ENCODE measurements around the gene KCNV2. TPM values are rescaled to one million over a fixed set of nuclear protein-coding genes. Genes with fewer than 3 reads are reported as not detected.

Gene KCNV2
- total RNA-seq, 3 donors from 2014 or later (not counting 1 experiment from before 2014, with no cell fraction given): not detected

- 98% methylated on average over 6 of the region's 6 CpGs for WGBS (ENCODE audit: insufficient coverage)
- no peak overlapping the region for H3K4me3 Mint-ChIP-seq
- no peak overlapping the region for H3K27ac ChIP-seq (ENCODE audit: low read length)
- H3K36me3 Mint-ChIP-seq: no peaks in the 10 kb centered on the region
- H3K27me3 ChIP-seq (ENCODE audit: control insufficient read depth, insufficient read depth, low read length): no peaks in the 10 kb centered on the region
- H3K27me3 Mint-ChIP-seq (ENCODE audit: low read depth in 2 of 2): no peaks in the 10 kb centered on the region
- H3K9me3 Mint-ChIP-seq: no peaks in the 10 kb centered on the region
- no peaks in the 10 kb centered on the region for H3K4me1 ChIP-seq (ENCODE audit: control insufficient read depth, insufficient read depth, low read length)
- no peaks in the 10 kb centered on the region for H3K4me1 Mint-ChIP-seq
- no peak overlapping the region for H3K4me3 ChIP-seq (ENCODE audit: low read length)
- no peak for DNase-seq
- TF ChIP-seq CTCF (IDR thresholded peaks at IDR 0.05): no peak
- H3K9me3 ChIP-seq (ENCODE audit: control insufficient read depth, insufficient read depth, low read length): no peaks in the 10 kb centered on the region
- no peak overlapping the region for H3K27ac Mint-ChIP-seq
- intact Hi-C loops (cut with micrococcal nuclease): no loop called here
- no peaks in the 10 kb centered on the region for H3K36me3 ChIP-seq (ENCODE audit: control insufficient read depth, insufficient read depth, low read length)
- ATAC-seq: no peak
Observed at GRCh38 chr9:2711716-2712115, 5.6 kb upstream of the KCNV2 start.

GRCh38 chr9:2718001-2718697, 839 bp downstream of the KCNV2 start:
- H3K9me3 ChIP-seq (ENCODE audit: control insufficient read depth, insufficient read depth, low read length): peaks cover 3% of the 10 kb centered on the region
- H3K27ac Mint-ChIP-seq: no peak overlapping the region
- no peaks in the 10 kb centered on the region for H3K4me1 Mint-ChIP-seq
- TF ChIP-seq CTCF (IDR thresholded peaks at IDR 0.05): no peak
- no peak overlapping the region for H3K4me3 ChIP-seq (ENCODE audit: low read length)
- intact Hi-C loops (cut with micrococcal nuclease): no loop called here
- H3K4me3 Mint-ChIP-seq: no peak overlapping the region
- H3K36me3 ChIP-seq (ENCODE audit: control insufficient read depth, insufficient read depth, low read length): no peaks in the 10 kb centered on the region
- ATAC-seq (no peak), DNase-seq (no peak)
- H3K4me1 ChIP-seq (ENCODE audit: control insufficient read depth, insufficient read depth, low read length): no peaks in the 10 kb centered on the region
- no peaks in the 10 kb centered on the region for H3K27me3 ChIP-seq (ENCODE audit: control insufficient read depth, insufficient read depth, low read length)
- no peaks in the 10 kb centered on the region for H3K27me3 Mint-ChIP-seq (ENCODE audit: low read depth in 2 of 2)
- WGBS (ENCODE audit: insufficient coverage): 97% methylated on average over 69 of the region's 69 CpGs
- no peaks in the 10 kb centered on the region for H3K9me3 Mint-ChIP-seq
- no peak overlapping the region for H3K27ac ChIP-seq (ENCODE audit: low read length)
- no peaks in the 10 kb centered on the region for H3K36me3 Mint-ChIP-seq

- no peaks in the 10 kb centered on the region for H3K27me3 Mint-ChIP-seq (ENCODE audit: low read depth in 2 of 2)
- H3K36me3 Mint-ChIP-seq: no peaks in the 10 kb centered on the region
- H3K27ac Mint-ChIP-seq: no peak overlapping the region
- H3K9me3 Mint-ChIP-seq: no peaks in the 10 kb centered on the region
- Histone ChIP-seq H3K27ac (ENCODE audit: low read length) (no peak overlapping the region), H3K27me3 (ENCODE audit: control insufficient read depth, insufficient read depth, low read length) (no peaks in the 10 kb centered on the region), H3K9me3 (ENCODE audit: control insufficient read depth, insufficient read depth, low read length) (peaks cover 3% of the 10 kb centered on the region), H3K4me3 (ENCODE audit: low read length) (no peak overlapping the region), H3K4me1 (ENCODE audit: control insufficient read depth, insufficient read depth, low read length) (no peaks in the 10 kb centered on the region), H3K36me3 (ENCODE audit: control insufficient read depth, insufficient read depth, low read length) (no peaks in the 10 kb centered on the region)
- intact Hi-C loops (cut with micrococcal nuclease): no loop called here
- no peak for TF ChIP-seq CTCF (IDR thresholded peaks at IDR 0.05)
- H3K4me1 Mint-ChIP-seq: no peaks in the 10 kb centered on the region
- no peak for DNase-seq
- no peak for ATAC-seq
- H3K4me3 Mint-ChIP-seq: no peak overlapping the region
- WGBS (ENCODE audit: insufficient coverage): 97% methylated on average over 29 of the region's 29 CpGs
Observed at GRCh38 chr9:2718698-2719033, 1.4 kb downstream of the KCNV2 start.

- H3K9me3 ChIP-seq (ENCODE audit: control insufficient read depth, insufficient read depth, low read length): peaks cover 3% of the 10 kb centered on the region
- no peaks in the 10 kb centered on the region for H3K4me1 ChIP-seq (ENCODE audit: control insufficient read depth, insufficient read depth, low read length)
- intact Hi-C loops (cut with micrococcal nuclease): loop anchor here (10.0 kb wide), 1 partner anchor 245 kb away; no protein-coding TSS in a partner anchor
- H3K36me3 Mint-ChIP-seq: no peaks in the 10 kb centered on the region
- H3K4me3 Mint-ChIP-seq: no peak overlapping the region
- no peak overlapping the region for H3K27ac ChIP-seq (ENCODE audit: low read length)
- H3K36me3 ChIP-seq (ENCODE audit: control insufficient read depth, insufficient read depth, low read length): no peaks in the 10 kb centered on the region
- no peak overlapping the region for H3K27ac Mint-ChIP-seq
- no peaks in the 10 kb centered on the region for H3K4me1 Mint-ChIP-seq
- no peaks in the 10 kb centered on the region for H3K9me3 Mint-ChIP-seq
- no peaks in the 10 kb centered on the region for H3K27me3 Mint-ChIP-seq (ENCODE audit: low read depth in 2 of 2)
- no peaks in the 10 kb centered on the region for H3K27me3 ChIP-seq (ENCODE audit: control insufficient read depth, insufficient read depth, low read length)
- H3K4me3 ChIP-seq (ENCODE audit: low read length): no peak overlapping the region
- DNase-seq (no peak), ATAC-seq (no peak)
- TF ChIP-seq CTCF (IDR thresholded peaks at IDR 0.05): no peak
- WGBS (ENCODE audit: insufficient coverage): 100% methylated on average over 1 of the region's 1 CpG
Observed at GRCh38 chr9:2720179-2720654, 2.9 kb downstream of the KCNV2 start.

All from natural killer cell (primary cell).